Activated T-cell treated with anti-CD3 and anti-CD28 coated beads, Interleukin-2, amount 50 U/mL, for 24 hours (primary cell): ENCODE results near the gene LTA4H.

ENCODE experiments used
- DNase-seq: peaks from one replicate; pipeline ENCODE4 v3.0.0-alpha.2; 2020
- H3K27ac Mint-ChIP-seq: 2 replicates; pipeline ENCODE4 v1.8.0; 2020; ENCODE audit warnings: mild to moderate bottlenecking, mixed read lengths
- H3K27me3 Mint-ChIP-seq: 2 replicates; pipeline ENCODE4 v1.8.0; 2020; ENCODE audit warnings: mixed read lengths
- H3K36me3 Mint-ChIP-seq: 2 replicates; pipeline ENCODE4 v1.8.0; 2020; ENCODE audit warnings: low read depth, mixed read lengths
- H3K4me1 Mint-ChIP-seq: 2 replicates; pipeline ENCODE4 v1.8.0; 2020; ENCODE audit warnings: low read depth, mixed read lengths
- H3K4me3 Mint-ChIP-seq: 2 replicates; pipeline ENCODE4 v1.8.0; 2020; ENCODE audit warnings: mild to moderate bottlenecking, moderate library complexity, mixed read lengths
- H3K9me3 Mint-ChIP-seq: 2 replicates; pipeline ENCODE4 v1.8.0; 2020; ENCODE audit warnings: mixed read lengths

LTA4H gene

GRCh38 chr12:96028538-96028937 is 6.8 kb downstream of the LTA4H start:
- Mint-ChIP-seq H3K36me3 (peaks cover 48% of the 10 kb centered on the region), H3K27ac (no peak overlapping the region), H3K9me3 (no peaks in the 10 kb centered on the region), H3K4me1 (peaks cover 35% of the 10 kb centered on the region), H3K27me3 (no peaks in the 10 kb centered on the region), H3K4me3 (no peak overlapping the region)
- DNase-seq, result no peak

GRCh38 chr12:96026331-96026730 is 9.1 kb downstream of the LTA4H start:
- H3K9me3 Mint-ChIP-seq, result no peaks in the 10 kb centered on the region
- no peak for DNase-seq
- peaks cover 21% of the 10 kb centered on the region for H3K4me1 Mint-ChIP-seq
- no peak overlapping the region for H3K27ac Mint-ChIP-seq
- H3K36me3 Mint-ChIP-seq, result peaks cover 67% of the 10 kb centered on the region
- no peaks in the 10 kb centered on the region for H3K27me3 Mint-ChIP-seq
- no peak overlapping the region for H3K4me3 Mint-ChIP-seq

- peaks cover 75% of the 10 kb centered on the region for H3K36me3 Mint-ChIP-seq
- H3K27ac Mint-ChIP-seq, result no peak overlapping the region
- H3K9me3 Mint-ChIP-seq, result no peaks in the 10 kb centered on the region
- H3K4me1 Mint-ChIP-seq, result peaks cover 17% of the 10 kb centered on the region
- no peak overlapping the region for H3K4me3 Mint-ChIP-seq
- DNase-seq, result no peak
- H3K27me3 Mint-ChIP-seq, result no peaks in the 10 kb centered on the region
Measured at GRCh38 chr12:96025518-96025917, 9.9 kb downstream of the LTA4H start.

GRCh38 chr12:96020314-96021003 is 14.9 kb downstream of the LTA4H start:
- Mint-ChIP-seq H3K27ac (no peak overlapping the region), H3K4me1 (no peaks in the 10 kb centered on the region), H3K27me3 (no peaks in the 10 kb centered on the region), H3K36me3 (peaks cover 86% of the 10 kb centered on the region), H3K9me3 (no peaks in the 10 kb centered on the region), H3K4me3 (no peak overlapping the region)
- no peak for DNase-seq

- Mint-ChIP-seq H3K4me3 (no peak overlapping the region), H3K9me3 (no peaks in the 10 kb centered on the region), H3K4me1 (no peaks in the 10 kb centered on the region), H3K27ac (no peak overlapping the region), H3K36me3 (peaks cover 86% of the 10 kb centered on the region), H3K27me3 (no peaks in the 10 kb centered on the region)
- DNase-seq, result no peak
Measured at GRCh38 chr12:96015672-96016071, 19.7 kb downstream of the LTA4H start.

- no peak for DNase-seq
- Mint-ChIP-seq H3K27ac (no peak overlapping the region), H3K27me3 (no peaks in the 10 kb centered on the region), H3K4me1 (no peaks in the 10 kb centered on the region), H3K9me3 (no peaks in the 10 kb centered on the region), H3K4me3 (no peak overlapping the region), H3K36me3 (peaks cover 86% of the 10 kb centered on the region)
Measured at GRCh38 chr12:96014943-96015599, 20.3 kb downstream of the LTA4H start.

GRCh38 chr12:96007729-96008128 is 27.7 kb downstream of the LTA4H start:
- H3K4me3 Mint-ChIP-seq, result no peak overlapping the region
- H3K36me3 Mint-ChIP-seq, result peaks cover 88% of the 10 kb centered on the region

GRCh38 chr12:96006727-96007126 is 28.7 kb downstream of the LTA4H start:
- no peaks in the 10 kb centered on the region for H3K27me3 Mint-ChIP-seq
- no peak overlapping the region for H3K27ac Mint-ChIP-seq
- peaks cover 83% of the 10 kb centered on the region for H3K36me3 Mint-ChIP-seq
- H3K9me3 Mint-ChIP-seq, result no peaks in the 10 kb centered on the region
- no peak overlapping the region for H3K4me3 Mint-ChIP-seq
- no peaks in the 10 kb centered on the region for H3K4me1 Mint-ChIP-seq
- no peak for DNase-seq

More at GRCh38 chr12:96007729-96008128, 27.7 kb downstream of the LTA4H start:
- Mint-ChIP-seq H3K27ac (no peak overlapping the region), H3K4me1 (no peaks in the 10 kb centered on the region), H3K27me3 (no peaks in the 10 kb centered on the region), H3K9me3 (no peaks in the 10 kb centered on the region)
- DNase-seq, result no peak

GRCh38 chr12:96000858-96001257 is 34.5 kb downstream of the LTA4H start:
- Mint-ChIP-seq H3K27me3 (no peaks in the 10 kb centered on the region), H3K4me3 (no peak overlapping the region), H3K4me1 (peaks cover 10% of the 10 kb centered on the region), H3K36me3 (peaks cover 49% of the 10 kb centered on the region), H3K27ac (no peak overlapping the region), H3K9me3 (no peaks in the 10 kb centered on the region)
- DNase-seq, result no peak

GRCh38 chr12:95999484-95999883 is 35.9 kb downstream of the LTA4H start:
- DNase-seq, result no peak
- Mint-ChIP-seq H3K9me3 (no peaks in the 10 kb centered on the region), H3K27ac (no peak overlapping the region), H3K36me3 (peaks cover 35% of the 10 kb centered on the region), H3K4me1 (peaks cover 10% of the 10 kb centered on the region), H3K27me3 (no peaks in the 10 kb centered on the region), H3K4me3 (no peak overlapping the region)

- H3K27ac Mint-ChIP-seq, result no peak overlapping the region
- peaks cover 30% of the 10 kb centered on the region for H3K36me3 Mint-ChIP-seq
- H3K4me3 Mint-ChIP-seq, result no peak overlapping the region
- no peak for DNase-seq
- H3K9me3 Mint-ChIP-seq, result no peaks in the 10 kb centered on the region
- H3K27me3 Mint-ChIP-seq, result no peaks in the 10 kb centered on the region
- H3K4me1 Mint-ChIP-seq, result peaks cover 10% of the 10 kb centered on the region
Measured at GRCh38 chr12:95998611-95999286, 36.6 kb downstream of the LTA4H start.

GRCh38 chr12:95997911-95998510 is 37.4 kb downstream of the LTA4H start:
- Mint-ChIP-seq H3K27ac (no peak overlapping the region), H3K9me3 (no peaks in the 10 kb centered on the region), H3K27me3 (no peaks in the 10 kb centered on the region), H3K36me3 (peaks cover 25% of the 10 kb centered on the region), H3K4me1 (peaks cover 10% of the 10 kb centered on the region), H3K4me3 (no peak overlapping the region)
- no peak for DNase-seq

- peaks cover 19% of the 10 kb centered on the region for H3K36me3 Mint-ChIP-seq
- no peak overlapping the region for H3K27ac Mint-ChIP-seq
- H3K9me3 Mint-ChIP-seq, result no peaks in the 10 kb centered on the region
- no peaks in the 10 kb centered on the region for H3K27me3 Mint-ChIP-seq
- no peak for DNase-seq
- peaks cover 10% of the 10 kb centered on the region for H3K4me1 Mint-ChIP-seq
- no peak overlapping the region for H3K4me3 Mint-ChIP-seq
Measured at GRCh38 chr12:95997276-95997675, 38.1 kb downstream of the LTA4H start.

- Mint-ChIP-seq H3K27ac (no peak within 1 kb of the TSS), H3K4me1 (peaks cover 10% of the 10 kb centered on the region), H3K9me3 (no peaks in the 10 kb centered on the region), H3K36me3 (peaks cover 16% of the 10 kb centered on the region), H3K27me3 (no peaks in the 10 kb centered on the region), H3K4me3 (no peak within 1 kb of the TSS)
- DNase-seq, result no peak
Measured at GRCh38 chr12:95996034-95996658, 39.2 kb downstream of the LTA4H start, which contains the start of gene HAL. Gene HAL, minus strand, starts transcription at chr12:95996344. Its CDS starts 434 bp downstream, at chr12:95995910.
